Measurements from ENCODE around the gene AGGF1.
"Not testable (repeated sequence)": the region's sequence is repeated elsewhere in the genome, so short reads cannot be mapped to it uniquely, and the experiment has no call there.

The AGGF1 gene

GRCh38 chr5:77095189-77095588, 65.0 kb downstream of the AGGF1 start:
- no peak for DNase-seq

GRCh38 chr5:77101298-77101697, 71.1 kb downstream of the AGGF1 start:
- no peak for DNase-seq

GRCh38 chr5:77102549-77102948, 72.3 kb downstream of the AGGF1 start:
- DNase-seq: no peak

GRCh38 chr5:77103457-77103856, 73.3 kb downstream of the AGGF1 start:
- DNase-seq: no peak

GRCh38 chr5:77104813-77105212, 74.6 kb downstream of the AGGF1 start:
- no peak for DNase-seq

GRCh38 chr5:77107035-77107434, 76.8 kb downstream of the AGGF1 start:
- DNase-seq: not testable (repeated sequence)
